ENCODE measurements around the gene FUT6. TPM values are rescaled to one million over a fixed set of nuclear protein-coding genes. Genes with fewer than 3 reads are reported as not detected.

Gene FUT6
- polyA plus RNA-seq, 2 donors, result 77.6 to 96.5 TPM

DNA sequence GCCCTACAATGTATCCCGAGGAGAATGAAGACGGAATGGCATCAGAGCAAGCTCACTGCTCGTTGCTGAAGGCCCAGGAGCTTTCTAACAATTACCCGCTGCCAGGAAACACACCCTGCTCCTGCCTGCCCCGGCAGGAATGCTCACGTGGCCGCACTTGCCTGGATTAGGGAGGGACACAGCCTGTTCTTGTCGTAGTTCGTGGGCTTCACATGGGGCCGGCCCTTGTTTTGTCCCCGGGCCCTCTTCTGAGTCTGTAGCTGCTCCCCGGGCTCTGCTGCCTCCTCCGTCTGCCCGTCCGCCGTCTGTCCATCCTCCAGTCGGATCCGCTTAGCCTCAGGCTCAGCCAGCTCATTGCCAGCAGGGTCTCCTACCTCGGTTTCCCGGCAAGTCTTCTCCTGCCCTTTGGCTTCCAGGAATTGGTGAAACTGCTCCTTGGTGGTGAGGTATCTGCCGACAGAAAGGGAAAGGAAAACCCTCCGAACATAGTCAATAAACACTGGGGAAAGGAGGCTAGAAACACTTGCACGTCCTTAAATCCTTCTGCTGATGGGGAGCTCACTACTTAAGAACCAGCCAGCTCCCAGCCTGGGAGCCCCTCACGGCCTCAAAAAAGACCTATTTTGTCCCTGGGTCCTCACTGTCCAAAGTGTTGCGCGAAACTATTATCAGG, 49.5 kb downstream of the FUT6 start:
- no peaks in the 10 kb centered on the region for H3K9me3 ChIP-seq (ENCODE audit: control insufficient read depth in 2 of 2, insufficient read depth in 1 of 2, low read depth in 1 of 2, low read length in 1 of 2)
- whole genome bisulfite sequencing, 2 donors, result 49 to 60% methylated on average over 26 of the region's 26 CpGs
- no peaks in the 10 kb centered on the region for H3K27me3 ChIP-seq (ENCODE audit: control insufficient read depth in 1 of 2, insufficient read depth in 2 of 2, low read length in 2 of 2)
- H3K4me3 ChIP-seq (ENCODE audit: low read depth in 1 of 2, low read length in 2 of 2), result peak overlapping the region; percentile 78 to 80
- peaks cover 0 to 9% of the 10 kb centered on the region in 2 donors for H3K4me1 ChIP-seq (ENCODE audit: control insufficient read depth in 2 of 2, insufficient read depth in 2 of 2, low read length in 1 of 2)
- peak overlapping the region; percentile 84 to 100 for H3K27ac ChIP-seq (ENCODE audit: low read depth in 2 of 2, low read length in 1 of 2)
- H3K36me3 ChIP-seq (ENCODE audit: control insufficient read depth in 2 of 2, insufficient read depth in 2 of 2, low read length in 1 of 2), result peaks cover 15 to 38% of the 10 kb centered on the region in 2 donors

DNA sequence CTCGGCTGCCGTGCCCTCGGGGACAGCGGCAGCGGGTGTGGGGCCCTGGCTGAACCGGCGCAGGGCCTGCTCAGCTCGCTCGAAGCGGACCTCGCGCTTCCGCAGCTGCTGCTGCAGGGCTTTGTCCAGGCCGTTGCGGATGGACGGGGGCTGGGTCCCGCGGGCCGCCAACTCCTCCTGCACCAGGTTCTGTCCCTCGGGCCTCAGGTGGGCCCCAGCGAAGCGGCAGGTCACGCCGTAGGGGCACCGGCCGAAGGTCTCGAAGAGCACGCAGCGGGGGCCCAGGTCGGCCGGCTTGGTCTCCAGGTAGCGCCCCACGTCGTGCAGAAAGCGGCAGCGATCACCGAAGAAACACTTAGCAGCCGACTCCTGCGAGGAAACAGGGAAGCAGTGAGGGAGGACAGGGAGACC, 50.1 kb downstream of the FUT6 start:
- H3K36me3 ChIP-seq (ENCODE audit: control insufficient read depth in 2 of 2, insufficient read depth in 2 of 2, low read length in 1 of 2), result peaks cover 18 to 43% of the 10 kb centered on the region in 2 donors
- H3K4me3 ChIP-seq (ENCODE audit: low read depth in 1 of 2, low read length in 2 of 2), result peak overlapping the region in 1 of 2 donors; percentile 78
- H3K27ac ChIP-seq (ENCODE audit: low read depth in 2 of 2, low read length in 1 of 2), result peak overlapping the region; percentile 15 to 100
- peaks cover 0 to 9% of the 10 kb centered on the region in 2 donors for H3K4me1 ChIP-seq (ENCODE audit: control insufficient read depth in 2 of 2, insufficient read depth in 2 of 2, low read length in 1 of 2)
- 81 to 90% methylated on average over 39 of the region's 39 CpGs for WGBS, 2 donors
- no peaks in the 10 kb centered on the region for H3K9me3 ChIP-seq (ENCODE audit: control insufficient read depth in 2 of 2, insufficient read depth in 1 of 2, low read depth in 1 of 2, low read length in 1 of 2)
- no peaks in the 10 kb centered on the region for H3K27me3 ChIP-seq (ENCODE audit: control insufficient read depth in 1 of 2, insufficient read depth in 2 of 2, low read length in 2 of 2)

DNA sequence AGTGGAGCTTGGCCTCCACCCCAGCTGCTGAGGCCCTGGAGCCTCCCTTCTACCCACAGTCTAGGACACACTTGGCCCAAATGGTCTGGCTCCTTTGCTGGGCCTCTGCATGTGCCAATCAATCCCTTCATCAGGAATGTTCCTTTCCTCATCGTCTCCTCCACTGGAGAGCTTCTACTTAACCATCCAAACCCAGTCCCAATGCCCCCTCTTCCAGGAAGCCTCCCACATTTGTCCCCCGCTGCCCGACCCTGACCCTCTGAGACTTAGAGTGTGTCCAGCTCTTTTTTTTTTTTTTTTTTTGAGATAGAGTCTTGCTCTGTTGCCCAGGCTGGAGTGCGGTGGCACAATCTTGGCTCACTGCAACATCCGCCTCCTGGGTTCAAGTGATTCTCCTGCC, 51.1 kb downstream of the FUT6 start:
- Histone ChIP-seq H3K4me1 (ENCODE audit: control insufficient read depth in 2 of 2, insufficient read depth in 2 of 2, low read length in 1 of 2) (peaks cover 0 to 9% of the 10 kb centered on the region in 2 donors), H3K9me3 (ENCODE audit: control insufficient read depth in 2 of 2, insufficient read depth in 1 of 2, low read depth in 1 of 2, low read length in 1 of 2) (no peaks in the 10 kb centered on the region), H3K36me3 (ENCODE audit: control insufficient read depth in 2 of 2, insufficient read depth in 2 of 2, low read length in 1 of 2) (peaks cover 18 to 43% of the 10 kb centered on the region in 2 donors), H3K27ac (ENCODE audit: low read depth in 2 of 2, low read length in 1 of 2) (no peak overlapping the region), H3K4me3 (ENCODE audit: low read depth in 1 of 2, low read length in 2 of 2) (no peak overlapping the region), H3K27me3 (ENCODE audit: control insufficient read depth in 1 of 2, insufficient read depth in 2 of 2, low read length in 2 of 2) (no peaks in the 10 kb centered on the region)
- 93 to 98% methylated on average over 5 of the region's 5 CpGs for WGBS, 2 donors

DNA sequence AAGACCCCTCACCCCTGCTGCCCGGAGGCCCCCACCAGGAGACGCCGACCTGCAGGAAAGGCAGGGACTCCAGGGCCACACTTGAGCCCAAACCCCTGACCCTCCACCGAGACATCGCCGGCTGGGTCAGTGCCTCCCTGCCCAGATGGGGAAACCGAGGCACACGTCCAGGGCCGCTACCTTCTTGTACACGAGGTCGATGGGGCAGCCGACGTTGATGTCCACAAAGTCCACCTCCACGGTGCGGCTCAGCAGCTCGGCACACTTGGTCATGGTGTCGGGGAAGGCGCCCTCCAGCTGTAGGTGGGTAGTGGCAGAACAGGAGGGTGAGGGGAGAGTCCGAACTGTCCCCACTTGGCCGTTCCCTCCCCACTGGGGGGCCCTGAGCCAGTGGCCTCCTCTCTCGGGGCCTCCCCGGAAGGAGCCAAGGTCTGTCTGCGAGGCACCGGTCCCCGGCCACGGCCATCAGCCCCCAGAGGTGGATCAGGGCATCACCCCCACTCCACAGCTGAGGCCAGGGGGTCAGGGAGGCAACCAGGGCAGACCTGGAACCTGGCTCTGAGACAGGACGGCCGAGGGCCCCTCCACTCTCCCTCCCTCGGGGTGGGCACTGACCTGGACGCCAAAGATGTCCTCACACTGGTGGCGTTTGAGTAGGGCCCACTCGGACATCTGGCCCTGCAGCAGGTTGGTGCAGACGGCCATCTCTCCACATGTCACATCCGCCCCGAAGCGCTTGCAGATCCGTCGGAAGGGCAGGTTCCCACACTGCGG, 51.9 kb downstream of the FUT6 start:
- Histone ChIP-seq H3K36me3 (ENCODE audit: control insufficient read depth in 2 of 2, insufficient read depth in 2 of 2, low read length in 1 of 2) (peaks cover 18 to 43% of the 10 kb centered on the region in 2 donors), H3K27ac (ENCODE audit: low read depth in 2 of 2, low read length in 1 of 2) (no peak overlapping the region), H3K27me3 (ENCODE audit: control insufficient read depth in 1 of 2, insufficient read depth in 2 of 2, low read length in 2 of 2) (no peaks in the 10 kb centered on the region), H3K9me3 (ENCODE audit: control insufficient read depth in 2 of 2, insufficient read depth in 1 of 2, low read depth in 1 of 2, low read length in 1 of 2) (no peaks in the 10 kb centered on the region), H3K4me3 (ENCODE audit: low read depth in 1 of 2, low read length in 2 of 2) (no peak overlapping the region), H3K4me1 (ENCODE audit: control insufficient read depth in 2 of 2, insufficient read depth in 2 of 2, low read length in 1 of 2) (peaks cover 0 to 9% of the 10 kb centered on the region in 2 donors)
- 92% methylated on average over 39 of the region's 39 CpGs for WGBS, 2 donors

DNA sequence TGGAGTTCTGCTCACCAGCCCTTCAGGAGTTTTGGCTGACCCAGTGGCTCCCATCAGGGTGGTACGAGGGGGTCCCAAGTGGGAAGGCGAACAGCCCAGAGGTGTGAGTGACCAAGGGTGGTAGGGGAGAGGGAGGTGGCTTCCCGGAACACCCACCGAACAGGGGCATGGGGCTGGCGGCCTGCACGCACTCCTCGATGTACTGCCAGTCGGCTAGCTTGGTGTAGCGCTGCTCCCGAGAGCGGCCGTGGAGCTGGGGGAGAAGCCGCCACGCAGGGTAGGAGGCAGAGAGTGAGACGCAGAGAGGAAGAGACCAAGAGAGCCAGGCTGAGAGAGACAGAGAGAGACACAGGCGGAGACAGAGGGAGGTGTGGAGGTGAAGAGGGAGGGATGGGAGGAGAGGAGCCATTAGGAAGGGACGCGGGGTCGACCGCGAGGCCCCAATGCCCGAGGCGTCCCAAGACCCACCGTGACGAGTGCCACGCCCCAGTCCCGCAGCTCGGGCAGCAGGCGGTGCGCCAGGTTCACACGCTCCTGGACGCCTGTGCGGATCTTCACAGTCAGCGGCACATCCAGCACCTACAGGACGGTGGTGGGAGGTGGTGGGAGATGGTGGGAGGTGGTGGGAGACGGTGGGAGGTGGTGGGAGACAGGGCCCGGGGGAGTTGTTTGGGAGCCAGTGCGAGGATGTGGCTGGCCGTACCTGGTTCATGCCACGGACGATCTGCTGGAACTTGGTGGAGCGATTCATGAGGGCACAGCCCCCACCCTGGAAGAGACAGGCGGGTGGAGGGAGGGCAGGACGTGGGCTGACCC, 52.7 kb downstream of the FUT6 start:
- 86 to 91% methylated on average over 42 to 44 of the region's 44 CpGs for WGBS, 2 donors
- peaks cover 18 to 43% of the 10 kb centered on the region in 2 donors for H3K36me3 ChIP-seq (ENCODE audit: control insufficient read depth in 2 of 2, insufficient read depth in 2 of 2, low read length in 1 of 2)
- H3K27me3 ChIP-seq (ENCODE audit: control insufficient read depth in 1 of 2, insufficient read depth in 2 of 2, low read length in 2 of 2), result no peaks in the 10 kb centered on the region
- H3K27ac ChIP-seq (ENCODE audit: low read depth in 2 of 2, low read length in 1 of 2), result no peak overlapping the region
- peaks cover 0 to 9% of the 10 kb centered on the region in 2 donors for H3K4me1 ChIP-seq (ENCODE audit: control insufficient read depth in 2 of 2, insufficient read depth in 2 of 2, low read length in 1 of 2)
- no peak overlapping the region for H3K4me3 ChIP-seq (ENCODE audit: low read depth in 1 of 2, low read length in 2 of 2)
- H3K9me3 ChIP-seq (ENCODE audit: control insufficient read depth in 2 of 2, insufficient read depth in 1 of 2, low read depth in 1 of 2, low read length in 1 of 2), result no peaks in the 10 kb centered on the region

DNA sequence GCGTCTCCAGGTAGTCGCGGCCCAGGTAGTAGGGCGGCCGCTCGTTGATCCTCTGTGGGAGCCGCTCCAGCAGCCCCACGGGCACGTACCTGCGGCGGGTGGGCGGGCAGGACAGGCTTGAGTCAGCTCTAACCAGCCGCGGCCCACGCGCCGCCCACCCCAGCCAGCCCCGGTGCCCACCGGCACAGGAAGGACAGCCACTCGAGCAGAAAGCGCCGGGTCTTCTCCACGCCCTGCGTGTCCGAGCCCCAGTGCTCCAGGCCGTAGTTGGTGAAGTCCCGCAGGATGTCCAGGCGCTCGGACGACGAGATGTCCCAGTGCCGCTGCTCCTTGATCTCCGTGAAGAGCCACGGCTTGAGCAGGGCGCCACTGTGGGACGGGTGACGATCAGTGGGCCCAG, 54.1 kb downstream of the FUT6 start:
- Histone ChIP-seq H3K27me3 (ENCODE audit: control insufficient read depth in 1 of 2, insufficient read depth in 2 of 2, low read length in 2 of 2) (no peaks in the 10 kb centered on the region), H3K4me3 (ENCODE audit: low read depth in 1 of 2, low read length in 2 of 2) (no peak overlapping the region), H3K36me3 (ENCODE audit: control insufficient read depth in 2 of 2, insufficient read depth in 2 of 2, low read length in 1 of 2) (peaks cover 18 to 43% of the 10 kb centered on the region in 2 donors), H3K4me1 (ENCODE audit: control insufficient read depth in 2 of 2, insufficient read depth in 2 of 2, low read length in 1 of 2) (peaks cover 0 to 9% of the 10 kb centered on the region in 2 donors), H3K9me3 (ENCODE audit: control insufficient read depth in 2 of 2, insufficient read depth in 1 of 2, low read depth in 1 of 2, low read length in 1 of 2) (no peaks in the 10 kb centered on the region), H3K27ac (ENCODE audit: low read depth in 2 of 2, low read length in 1 of 2) (no peak overlapping the region)
- 88 to 89% methylated on average over 37 of the region's 37 CpGs for WGBS, 2 donors

DNA sequence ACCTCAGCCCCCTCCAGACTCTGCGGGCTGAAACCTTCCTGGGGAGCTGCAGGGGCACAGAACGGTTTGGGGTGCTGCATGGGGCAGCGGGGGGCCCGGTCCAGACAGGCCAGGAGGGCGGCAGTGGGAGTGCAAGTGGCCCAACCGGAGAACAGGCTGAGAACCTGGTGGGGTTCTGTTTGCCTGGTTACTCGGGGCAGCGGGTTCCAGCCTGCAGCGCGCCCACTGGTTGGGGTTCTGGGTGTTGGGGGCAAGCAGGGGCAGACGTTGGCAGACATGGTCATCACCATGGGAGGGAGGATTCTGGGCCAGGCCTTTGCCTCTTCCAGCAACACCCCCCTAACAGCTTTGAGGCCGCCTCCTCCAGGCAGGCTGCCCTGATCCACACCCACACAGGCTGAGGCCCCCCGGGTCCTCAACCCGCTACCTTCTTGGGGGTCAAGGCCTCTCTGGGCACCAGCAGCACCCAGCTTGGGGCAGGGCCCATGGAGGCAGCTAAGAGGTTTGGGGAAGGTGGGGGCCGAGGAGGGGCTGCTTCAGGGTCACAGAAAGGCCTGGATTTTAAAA, 54.8 kb downstream of the FUT6 start, which contains the start of gene PRR22:
TSS of gene PRR22 (minus strand) at position 166 of the 567 bp plus-strand sequence. CDS start at position 80, 86 bp downstream.
- WGBS, 2 donors, result 89 to 91% methylated on average over 15 of the region's 15 CpGs
- H3K27me3 ChIP-seq (ENCODE audit: control insufficient read depth in 1 of 2, insufficient read depth in 2 of 2, low read length in 2 of 2), result no peaks in the 10 kb centered on the region
- peaks cover 18 to 43% of the 10 kb centered on the region in 2 donors for H3K36me3 ChIP-seq (ENCODE audit: control insufficient read depth in 2 of 2, insufficient read depth in 2 of 2, low read length in 1 of 2)
- peaks cover 0 to 6% of the 10 kb centered on the region in 2 donors for H3K4me1 ChIP-seq (ENCODE audit: control insufficient read depth in 2 of 2, insufficient read depth in 2 of 2, low read length in 1 of 2)
- H3K27ac ChIP-seq (ENCODE audit: low read depth in 2 of 2, low read length in 1 of 2), result no peak within 1 kb of the TSS
- no peaks in the 10 kb centered on the region for H3K9me3 ChIP-seq (ENCODE audit: control insufficient read depth in 2 of 2, insufficient read depth in 1 of 2, low read depth in 1 of 2, low read length in 1 of 2)
- no peak within 1 kb of the TSS for H3K4me3 ChIP-seq (ENCODE audit: low read depth in 1 of 2, low read length in 2 of 2)

DNA sequence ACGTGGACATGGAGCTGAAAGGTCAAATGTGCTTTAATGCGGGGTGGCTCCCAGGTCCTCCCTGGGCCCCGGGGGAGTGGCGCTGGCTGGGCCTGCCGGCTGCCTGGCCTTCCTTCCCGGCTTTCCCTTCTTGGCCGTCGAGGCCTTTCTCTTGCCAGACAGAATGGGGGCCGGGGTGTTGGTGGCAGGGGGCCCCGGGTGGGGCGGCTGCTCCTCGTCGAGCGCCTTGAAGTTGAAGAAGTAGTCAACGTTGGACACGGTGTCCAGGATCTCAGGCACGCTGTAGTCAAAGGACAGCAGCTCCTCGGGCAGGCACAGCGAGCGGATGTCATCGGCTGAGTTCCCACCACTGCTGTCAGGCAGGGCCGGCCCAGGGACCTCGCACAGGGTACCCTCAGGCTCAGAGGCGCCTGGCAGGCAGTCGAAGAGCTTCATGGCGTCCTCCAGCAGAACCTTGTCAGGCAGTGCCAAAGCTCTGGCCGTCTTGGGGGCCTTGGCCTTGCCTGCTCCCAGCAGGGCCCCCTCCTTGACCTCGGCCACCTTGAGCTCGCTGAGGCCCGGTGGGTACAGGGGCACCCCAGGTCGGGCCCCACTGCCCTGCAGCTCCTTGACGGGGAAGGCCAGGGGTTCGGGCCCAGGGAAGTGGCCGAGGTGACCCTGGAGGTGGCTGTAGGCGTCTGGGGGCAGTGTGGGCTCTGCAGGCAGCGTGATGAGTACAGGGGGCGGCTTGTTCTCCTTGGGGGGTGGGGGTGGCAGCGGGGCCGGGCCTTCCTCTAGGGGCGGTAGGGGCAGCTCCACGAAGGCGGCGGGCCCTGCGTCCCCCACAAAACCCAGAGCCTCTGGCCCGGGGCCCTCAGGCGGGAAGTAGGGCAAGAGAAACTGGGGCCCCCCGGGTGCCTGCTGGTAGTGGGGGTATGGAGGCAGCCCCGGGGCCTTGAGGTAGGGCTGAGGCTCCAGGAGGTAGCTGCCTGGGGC, 56.3 kb downstream of the FUT6 start:
- Histone ChIP-seq H3K36me3 (ENCODE audit: control insufficient read depth in 2 of 2, insufficient read depth in 2 of 2, low read length in 1 of 2) (peaks cover 17 to 36% of the 10 kb centered on the region in 2 donors), H3K9me3 (ENCODE audit: control insufficient read depth in 2 of 2, insufficient read depth in 1 of 2, low read depth in 1 of 2, low read length in 1 of 2) (no peaks in the 10 kb centered on the region), H3K4me3 (ENCODE audit: low read depth in 1 of 2, low read length in 2 of 2) (no peak overlapping the region), H3K4me1 (ENCODE audit: control insufficient read depth in 2 of 2, insufficient read depth in 2 of 2, low read length in 1 of 2) (no peaks in the 10 kb centered on the region), H3K27me3 (ENCODE audit: control insufficient read depth in 1 of 2, insufficient read depth in 2 of 2, low read length in 2 of 2) (no peaks in the 10 kb centered on the region), H3K27ac (ENCODE audit: low read depth in 2 of 2, low read length in 1 of 2) (no peak overlapping the region)
- 78 to 82% methylated on average over 46 to 48 of the region's 48 CpGs for WGBS, 2 donors
